HCT116 (cell line): ENCODE data around the gene SEMA5A. TPM values are rescaled to one million over a fixed set of nuclear protein-coding genes. Genes with fewer than 3 reads are reported as not detected.

Source experiments
- ATAC-seq: fragments of 200-7000 bp; cut with Tn5 transposase; 2 replicates; pipeline ENCODE4 v1.9.1; 2020; ENCODE audit warnings: mild to moderate bottlenecking, moderate library complexity
- BruUV-seq: library from RNA; stranded (reverse); fragments of 400-500 nt; replicated peaks from 2 replicates; lab custom pipeline; 2021; lab: Mats Ljungman, UMichigan
- CTCF ChIA-PET: fragments of 300-600 bp; sonication (Branson Sonifier 250); formaldehyde crosslinking; loops from one replicate; lab custom pipeline; 2021; ENCODE audit warnings: antibody characterized with exemption; lab: Charles Lee
- POLR2A ChIA-PET: fragments of 300-600, 350-600 bp; sonication (Branson Sonifier 250); formaldehyde crosslinking; loops from one replicate; lab custom pipeline; 2021; ENCODE audit warnings: antibody characterized with exemption; lab: Charles Lee
- RAD21 ChIA-PET, 2 experiments: fragments of 300-600 bp; sonication (Branson Sonifier 250); formaldehyde crosslinking; loops; one replicate each; lab custom pipeline; 2023; ENCODE audit warnings: low total read pairs in 2 of 2; ENCODE audit not compliant: uncharacterized antibody in 2 of 2, unreplicated experiment in 2 of 2, low non-redundant PET in 1 of 2; lab: Charles Lee
- DNase-seq: peaks from one replicate; pipeline ENCODE4 v3.0.0-alpha.2; 2010; ENCODE audit warnings: low read depth, low spot score
- H2AFZ ChIP-seq: fragments of 200-600 bp; shearing (Covaris generic), sonication (generic); 2 replicates; pipeline ENCODE4 v1.6.1; 2017; ENCODE audit warnings: low read depth, mixed run types, mixed read lengths, antibody characterized with exemption, low read length; ENCODE audit not compliant: poor library complexity, severe bottlenecking
- H3K27ac ChIP-seq: 2 replicates; pipeline ENCODE4 v1.5.1; 2012; ENCODE audit warnings: low read depth, low read length
- H3K27me3 ChIP-seq: fragments of 200-600 bp; sonication (generic); 2 replicates; pipeline ENCODE4 v1.6.1; 2016; ENCODE audit warnings: mixed run types, low read length, mixed read lengths; ENCODE audit not compliant: insufficient read depth
- H3K36me3 ChIP-seq, 2 experiments: fragments of 200-500 bp in 1 of 2; fragments of 200-600 bp in 1 of 2; sonication (Bioruptor generic) in 1 of 2; sonication (generic) in 1 of 2; 2 replicates each; pipeline versions ENCODE4 v1.5.1 to v1.6.1; 2014 to 2016; ENCODE audit warnings: low read length in 2 of 2, inconsistent platforms in 1 of 2, mixed read lengths in 1 of 2, mixed run types in 1 of 2; ENCODE audit not compliant: insufficient read depth in 2 of 2, control insufficient read depth in 1 of 2
- H3K4me1 ChIP-seq, 2 experiments: fragments of 200-600 bp in 1 of 2; sonication (generic) in 1 of 2; 2 replicates each; pipeline versions ENCODE4 v1.5.1 to v1.6.1; 2012 to 2017; ENCODE audit warnings: low read length in 2 of 2, inconsistent platforms in 1 of 2, mild to moderate bottlenecking in 1 of 2, mixed read lengths in 1 of 2, mixed run types in 1 of 2, moderate library complexity in 1 of 2; ENCODE audit not compliant: insufficient read depth in 2 of 2, control insufficient read depth in 1 of 2
- H3K4me2 ChIP-seq: fragments of 200-600 bp; sonication (generic); 2 replicates; pipeline ENCODE4 v1.6.1; 2017; ENCODE audit warnings: mixed run types, low read length, mixed read lengths
- H3K4me3 ChIP-seq, 2 experiments: fragments of 200-600 bp in 1 of 2; sonication (generic) in 1 of 2; replicated peaks in 1 of 2; 2 replicates each; pipeline ENCODE4 v1.5.1; 2011 to 2016; ENCODE audit warnings: low read length in 2 of 2, control low read depth in 1 of 2, low read depth in 1 of 2, mild to moderate bottlenecking in 1 of 2, mixed read lengths in 1 of 2, mixed run types in 1 of 2
- H3K79me2 ChIP-seq: fragments of 200-600 bp; sonication (generic); 2 replicates; pipeline ENCODE4 v1.6.1; 2017; ENCODE audit warnings: mild to moderate bottlenecking, mixed run types, low read length, moderate library complexity, mixed read lengths; ENCODE audit not compliant: insufficient read depth
- H3K9ac ChIP-seq: fragments of 200-600 bp; sonication (generic); 2 replicates; pipeline ENCODE4 v1.6.1; 2016; ENCODE audit warnings: low read length, mixed read lengths
- H3K9me2 ChIP-seq: fragments of 200-600 bp; sonication (generic), shearing (Covaris generic); 2 replicates; pipeline ENCODE4 v1.6.1; 2017; ENCODE audit warnings: mixed run types, mild to moderate bottlenecking, moderate library complexity; ENCODE audit not compliant: insufficient read depth
- H3K9me3 ChIP-seq, 2 experiments: fragments of 200-500 bp in 1 of 2; fragments of 200-600 bp in 1 of 2; sonication (Bioruptor generic) in 1 of 2; sonication (generic) in 1 of 2; 2 replicates each; pipeline ENCODE4 v1.6.1; 2014 to 2017; ENCODE audit warnings: low read length in 2 of 2, mixed read lengths in 2 of 2, inconsistent platforms in 1 of 2, low read depth in 1 of 2, mild to moderate bottlenecking in 1 of 2, mixed run types in 1 of 2, moderate library complexity in 1 of 2; ENCODE audit not compliant: control insufficient read depth in 1 of 2, insufficient read depth in 1 of 2
- H4K20me1 ChIP-seq: fragments of 200-600 bp; sonication (generic), shearing (Covaris generic); 2 replicates; pipeline ENCODE4 v1.6.1; 2017; ENCODE audit warnings: mixed run types, mild to moderate bottlenecking, moderate library complexity; ENCODE audit not compliant: insufficient read depth
- ATF3 ChIP-seq: IDR thresholded peaks from 2 replicates; pipeline ENCODE4 v1.6.1; 2012
- CBX3 ChIP-seq: IDR thresholded peaks from 2 replicates; pipeline ENCODE4 v1.6.1; 2012; ENCODE audit warnings: low read depth
- CEBPB ChIP-seq: IDR thresholded peaks from 2 replicates; pipeline ENCODE4 v1.6.1; 2012; ENCODE audit warnings: low read depth
- ELF1 ChIP-seq: IDR thresholded peaks from 2 replicates; pipeline ENCODE4 v1.6.1; 2012; ENCODE audit warnings: low read depth, borderline replicate concordance
- EZH2 ChIP-seq: fragments of 200-600 bp; sonication (generic); IDR thresholded peaks from 2 replicates; pipeline ENCODE4 v1.6.1; 2017; ENCODE audit warnings: antibody characterized with exemption, mixed run types
- EZH2phosphoT487 ChIP-seq: fragments of 200-600 bp; IDR thresholded peaks from 2 replicates; pipeline ENCODE4 v1.6.1; 2018; ENCODE audit warnings: antibody characterized with exemption, borderline replicate concordance
- FOSL1 ChIP-seq: IDR thresholded peaks from 2 replicates; pipeline ENCODE4 v1.6.1; 2012; ENCODE audit warnings: low read depth
- JUND ChIP-seq: IDR thresholded peaks from 2 replicates; pipeline ENCODE4 v1.6.1; 2012
- MAX ChIP-seq: IDR thresholded peaks from 2 replicates; pipeline ENCODE4 v1.6.1; 2012
- POLR2A ChIP-seq: IDR thresholded peaks from 2 replicates; pipeline ENCODE4 v1.7.0; 2011; ENCODE audit warnings: borderline replicate concordance; ENCODE audit not compliant: insufficient read depth, insufficient read length; ENCODE audit errors: extremely low read depth
- POLR2AphosphoS5 ChIP-seq: IDR thresholded peaks from 2 replicates; pipeline ENCODE4 v1.6.1; 2011; ENCODE audit warnings: mild to moderate bottlenecking, low read depth, low read length, moderate library complexity
- RAD21 ChIP-seq: IDR thresholded peaks from 2 replicates; pipeline ENCODE4 v1.6.1; 2012; ENCODE audit warnings: low read depth, mild to moderate bottlenecking
- SIN3A ChIP-seq: IDR thresholded peaks from 2 replicates; pipeline ENCODE4 v1.6.1; 2012; ENCODE audit warnings: low read depth
- SP1 ChIP-seq: IDR thresholded peaks from 2 replicates; pipeline ENCODE4 v1.6.1; 2012; ENCODE audit warnings: low read depth
- SRF ChIP-seq: IDR thresholded peaks from 2 replicates; pipeline ENCODE4 v1.6.1; 2012; ENCODE audit warnings: low read depth
- YY1 ChIP-seq: IDR thresholded peaks from 2 replicates; pipeline ENCODE4 v1.6.1; 2011; ENCODE audit warnings: low read length, low read depth, moderate library complexity, mild to moderate bottlenecking; ENCODE audit not compliant: insufficient replicate concordance; ENCODE audit errors: extremely low read depth
- ZBTB33 ChIP-seq: IDR thresholded peaks from 2 replicates; pipeline ENCODE4 v1.6.1; 2011; ENCODE audit warnings: mild to moderate bottlenecking, low read length, moderate library complexity; ENCODE audit not compliant: insufficient replicate concordance; ENCODE audit errors: extremely low read depth
- ZFX ChIP-seq: fragments of 450-650 bp; IDR thresholded peaks from 2 replicates; pipeline ENCODE4 v1.6.1; 2017
- ZNF274 ChIP-seq: fragments of 200-500 bp; sonication (Bioruptor generic); IDR thresholded peaks from 2 replicates; pipeline ENCODE4 v1.6.1; 2014; ENCODE audit warnings: mild to moderate bottlenecking, low read depth, low read length, inconsistent platforms
- intact Hi-C: fragments of 100-400 bp; cut with micrococcal nuclease; formaldehyde crosslinking; loops from 2 replicates; pipeline ENCODE4 v1.10.0; 2022
- total RNA-seq: library from RNA; stranded (reverse); gene quantifications from one replicate; pipeline ENCODE4 v1.2.1, GENCODE V29; 2021; ENCODE audit not compliant: unreplicated experiment
- TF ChIP-seq, protein P1 (sequence below), 3 experiments: fragments of 200-600 bp in 1 of 3; sonication (generic) in 1 of 3; IDR thresholded peaks in 2 of 3; conservative IDR thresholded peaks in 1 of 3; 2 replicates each; pipeline ENCODE4 v1.5.1; 2012 to 2017; ENCODE audit warnings: low read depth in 2 of 3, low read length in 2 of 3, antibody characterized with exemption in 1 of 3, borderline replicate concordance in 1 of 3, control low read depth in 1 of 3, mild to moderate bottlenecking in 1 of 3, mixed read lengths in 1 of 3, mixed run types in 1 of 3, moderate library complexity in 1 of 3; ENCODE audit not compliant: insufficient read depth in 1 of 3

SEMA5A gene
- total RNA-seq, 1 experiment from 2014 or later, result 0.02 TPM

DNA sequence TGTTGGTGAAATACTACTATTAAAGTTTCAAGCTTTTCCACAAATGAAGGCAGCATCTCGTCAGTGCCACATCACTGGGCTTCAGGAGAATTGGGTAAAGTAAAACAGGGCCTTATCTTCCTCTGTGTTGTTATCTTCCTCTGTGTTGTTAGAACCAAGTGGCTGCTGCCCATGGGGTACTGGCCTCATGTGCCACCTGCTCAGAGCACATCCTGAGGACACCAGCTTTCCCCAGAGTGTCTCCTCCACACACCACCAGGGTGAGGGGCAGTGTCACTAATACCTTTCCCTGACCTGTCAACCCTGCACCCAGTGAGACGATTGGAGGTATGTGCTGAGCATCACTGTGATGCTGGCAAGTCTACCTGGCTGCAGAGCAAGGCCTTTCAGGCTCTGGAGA, 499.9 kb downstream of the SEMA5A start:
- RAD21 ChIA-PET, result no interaction called here
- Histone ChIP-seq H3K9me2 (no peaks in the 10 kb centered on the region), H2AFZ (no peak overlapping the region)
- TF ChIP-seq EZH2phosphoT487 (no peak), FOSL1 (no peak), SRF (no peak), ZFX (no peak), SP1 (no peak), POLR2A (no peak), ELF1 (no peak), JUND (no peak), ZNF274 (no peak), RAD21 (no peak), MAX (no peak), CBX3 (no peak), POLR2AphosphoS5 (no peak)
- TF ChIP-seq, all 23 proteins: peak for 0
- no peaks in the 10 kb centered on the region for H3K79me2 ChIP-seq
- no TSS peak for BruUV-seq
- no peak for DNase-seq
- H3K9ac ChIP-seq, result no peak overlapping the region
- no peak for ATAC-seq
- H3K4me3 ChIP-seq, result no peak overlapping the region
- peaks cover 7 to 33% of the 10 kb centered on the region in 2 experiments; a peak in 2 of 4 replicates for H3K9me3 ChIP-seq
- intact Hi-C loops, result no loop called here
- no peaks in the 10 kb centered on the region for H3K4me1 ChIP-seq
- CTCF ChIA-PET, result no interaction called here
- H4K20me1 ChIP-seq, result no peaks in the 10 kb centered on the region
- no peak overlapping the region for H3K4me2 ChIP-seq
- H3K27me3 ChIP-seq, result no peaks in the 10 kb centered on the region
- H3K27ac ChIP-seq, result no peak overlapping the region
- no peaks in the 10 kb centered on the region for H3K36me3 ChIP-seq
- POLR2A ChIA-PET, result no interaction called here

GRCh38 chr5:9042241-9042640, 503.6 kb downstream of the SEMA5A start:
- Histone ChIP-seq H3K36me3 (no peaks in the 10 kb centered on the region), H3K4me3 (no peak overlapping the region), H3K27me3 (no peaks in the 10 kb centered on the region), H3K4me1 (no peaks in the 10 kb centered on the region), H3K27ac (no peak overlapping the region), H4K20me1 (no peaks in the 10 kb centered on the region), H3K9me3 (peaks cover 8 to 32% of the 10 kb centered on the region in 2 experiments; a peak in 2 of 4 replicates), H3K79me2 (no peaks in the 10 kb centered on the region), H3K9me2 (no peaks in the 10 kb centered on the region), H2AFZ (no peak overlapping the region), H3K4me2 (no peak overlapping the region), H3K9ac (no peak overlapping the region)
- ChIA-PET RAD21 (no interaction called here), POLR2A (no interaction called here), CTCF (no interaction called here)
- ATAC-seq (no peak), DNase-seq (no peak)
- no TSS peak for BruUV-seq
- intact Hi-C loops, result no loop called here
- TF ChIP-seq ELF1 (no peak), YY1 (no peak), POLR2AphosphoS5 (no peak), ATF3 (no peak), EZH2 (no peak), CEBPB (no peak), ZBTB33 (no peak), SIN3A (no peak), SRF (no peak)
- TF ChIP-seq, protein P1, sequence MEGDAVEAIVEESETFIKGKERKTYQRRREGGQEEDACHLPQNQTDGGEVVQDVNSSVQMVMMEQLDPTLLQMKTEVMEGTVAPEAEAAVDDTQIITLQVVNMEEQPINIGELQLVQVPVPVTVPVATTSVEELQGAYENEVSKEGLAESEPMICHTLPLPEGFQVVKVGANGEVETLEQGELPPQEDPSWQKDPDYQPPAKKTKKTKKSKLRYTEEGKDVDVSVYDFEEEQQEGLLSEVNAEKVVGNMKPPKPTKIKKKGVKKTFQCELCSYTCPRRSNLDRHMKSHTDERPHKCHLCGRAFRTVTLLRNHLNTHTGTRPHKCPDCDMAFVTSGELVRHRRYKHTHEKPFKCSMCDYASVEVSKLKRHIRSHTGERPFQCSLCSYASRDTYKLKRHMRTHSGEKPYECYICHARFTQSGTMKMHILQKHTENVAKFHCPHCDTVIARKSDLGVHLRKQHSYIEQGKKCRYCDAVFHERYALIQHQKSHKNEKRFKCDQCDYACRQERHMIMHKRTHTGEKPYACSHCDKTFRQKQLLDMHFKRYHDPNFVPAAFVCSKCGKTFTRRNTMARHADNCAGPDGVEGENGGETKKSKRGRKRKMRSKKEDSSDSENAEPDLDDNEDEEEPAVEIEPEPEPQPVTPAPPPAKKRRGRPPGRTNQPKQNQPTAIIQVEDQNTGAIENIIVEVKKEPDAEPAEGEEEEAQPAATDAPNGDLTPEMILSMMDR (IDR thresholded peaks at IDR 0.05 in 2 of 3, conservative IDR thresholded peaks at IDR 0.05 in 1 of 3; ENCODE audit: borderline replicate concordance in 1 of 3, insufficient read depth in 1 of 3, low read depth in 2 of 3, low read length in 2 of 3), result no peak
